NCI-H2196 (cell line): ENCODE data around the gene RUNX2.

ENCODE experiments used
- DNase-seq: peaks from one replicate; lab custom pipeline; 2025; ENCODE audit not compliant: unreplicated experiment; lab: John Stamatoyannopoulos, UW

RUNX2 gene

GRCh38 chr6:45478240-45478639 is 150.1 kb downstream of the RUNX2 start:
- no peak for DNase-seq

- DNase-seq: no peak
These were observed 152.0 kb downstream of the RUNX2 start for GRCh38 chr6:45479834-45480751.

- no peak for DNase-seq
These were observed 152.8 kb downstream of the RUNX2 start for GRCh38 chr6:45480752-45481415.

- no peak for DNase-seq
These were observed 154.9 kb downstream of the RUNX2 start for GRCh38 chr6:45483021-45483420.

GRCh38 chr6:45483501-45483900 is 155.4 kb downstream of the RUNX2 start:
- DNase-seq: no peak

- DNase-seq: no peak
These were observed 158.6 kb downstream of the RUNX2 start for GRCh38 chr6:45486736-45487135.

GRCh38 chr6:45487645-45488044 is 159.5 kb downstream of the RUNX2 start:
- no peak for DNase-seq

GRCh38 chr6:45488269-45488668 is 160.1 kb downstream of the RUNX2 start:
- DNase-seq: no peak

GRCh38 chr6:45488889-45489288 is 160.8 kb downstream of the RUNX2 start:
- no peak for DNase-seq

GRCh38 chr6:45491048-45491735 is 163.1 kb downstream of the RUNX2 start:
- DNase-seq: no peak

- no peak for DNase-seq
These were observed 163.7 kb downstream of the RUNX2 start for GRCh38 chr6:45491874-45492273.

- DNase-seq: no peak
These were observed 165.6 kb downstream of the RUNX2 start for GRCh38 chr6:45493761-45494160.

- no peak for DNase-seq
These were observed 166.4 kb downstream of the RUNX2 start for GRCh38 chr6:45494416-45495135.

GRCh38 chr6:45495429-45496084 is 167.4 kb downstream of the RUNX2 start:
- DNase-seq: no peak

- no peak for DNase-seq
These were observed 167.9 kb downstream of the RUNX2 start for GRCh38 chr6:45496085-45496433.

- no peak for DNase-seq
These were observed 170.5 kb downstream of the RUNX2 start for GRCh38 chr6:45498591-45498990.

- DNase-seq: no peak
These were observed 173.0 kb downstream of the RUNX2 start for GRCh38 chr6:45500924-45501816.

GRCh38 chr6:45502456-45502855 is 174.3 kb downstream of the RUNX2 start:
- no peak for DNase-seq

GRCh38 chr6:45504947-45505346 is 176.8 kb downstream of the RUNX2 start:
- DNase-seq: no peak

- DNase-seq: no peak
These were observed 177.3 kb downstream of the RUNX2 start for GRCh38 chr6:45505470-45505869.
